SK-N-SH treated with all-trans-retinoic acid at 6 μM for 48 hours (cell line): ENCODE results near the gene C11orf52.

Experiments
- ATAC-seq: fragments of 200-7000 bp; cut with Tn5 transposase; 3 replicates; pipeline ENCODE4 v1.9.1; 2020; ENCODE audit warnings: mild to moderate bottlenecking, moderate library complexity
- ARNTL ChIP-seq: fragments of 450-650 bp; formaldehyde crosslinking; IDR thresholded peaks from 2 replicates; pipeline ENCODE4 v1.5.0; 2020; ENCODE audit warnings: low read depth, mild to moderate bottlenecking, moderate library complexity, borderline replicate concordance
- BACH2 ChIP-seq: fragments of 250-450 bp; sonication (Bioruptor Pico); IDR thresholded peaks from 2 replicates; pipeline ENCODE4 v1.9.0; 2021; ENCODE audit warnings: mild to moderate bottlenecking, borderline replicate concordance
- CSDC2 ChIP-seq: fragments of 250-450 bp; sonication (Bioruptor Pico); IDR thresholded peaks from 2 replicates; pipeline ENCODE4 v1.5.0; 2020; ENCODE audit warnings: mild to moderate bottlenecking, moderate library complexity
- ESRRG ChIP-seq: fragments of 250-450 bp; sonication (Bioruptor Pico); IDR thresholded peaks from 2 replicates; pipeline ENCODE4 v1.6.1; 2021; ENCODE audit warnings: mild to moderate bottlenecking
- GLIS3 ChIP-seq: fragments of 250-450 bp; sonication (Bioruptor Pico); IDR thresholded peaks from 2 replicates; pipeline ENCODE4 v1.5.0; 2020; ENCODE audit warnings: mild to moderate bottlenecking, moderate library complexity
- ISL1 ChIP-seq: fragments of 250-450 bp; sonication (Bioruptor Pico); IDR thresholded peaks from 2 replicates; pipeline ENCODE4 v2.1.2; 2022; ENCODE audit warnings: mild to moderate bottlenecking, moderate library complexity
- OSR1 ChIP-seq: fragments of 250-450 bp; sonication (Bioruptor Pico); IDR thresholded peaks from 2 replicates; pipeline ENCODE4 v1.8.0; 2022; ENCODE audit warnings: moderate library complexity, mild to moderate bottlenecking, inconsistent platforms
- PPARA ChIP-seq: fragments of 250-450 bp; sonication (Bioruptor Pico); IDR thresholded peaks from 2 replicates; pipeline ENCODE4 v1.5.0; 2020; ENCODE audit warnings: mild to moderate bottlenecking, borderline replicate concordance
- RARB ChIP-seq: fragments of 250-450 bp; sonication (Bioruptor Pico); IDR thresholded peaks from 2 replicates; pipeline ENCODE4 v1.8.0; 2021; ENCODE audit warnings: mild to moderate bottlenecking, moderate library complexity
- SNAI2 ChIP-seq: fragments of 250-450 bp; sonication (Bioruptor Pico); IDR thresholded peaks from 2 replicates; pipeline ENCODE4 v1.5.0; 2020; ENCODE audit warnings: mild to moderate bottlenecking, moderate library complexity
- TCF4 ChIP-seq: fragments of 250-450 bp; sonication (Bioruptor Pico); IDR thresholded peaks from 2 replicates; pipeline ENCODE4 v1.8.0; 2021; ENCODE audit warnings: mild to moderate bottlenecking, moderate library complexity, borderline replicate concordance
- TOX ChIP-seq: fragments of 250-450 bp; sonication (Bioruptor Pico); IDR thresholded peaks from 2 replicates; pipeline ENCODE4 v1.8.0; 2021; ENCODE audit warnings: mild to moderate bottlenecking, moderate library complexity, borderline replicate concordance
- ZC3H10 ChIP-seq: fragments of 250-450 bp; sonication (Bioruptor Pico); IDR thresholded peaks from 2 replicates; pipeline ENCODE4 v1.5.1; 2021; ENCODE audit warnings: mild to moderate bottlenecking, moderate library complexity
- ZFP3 ChIP-seq: fragments of 250-450 bp; sonication (Bioruptor Pico); IDR thresholded peaks from 2 replicates; pipeline ENCODE4 v1.5.0; 2020; ENCODE audit warnings: mild to moderate bottlenecking, moderate library complexity
- ZFP30 ChIP-seq: fragments of 450-650 bp; formaldehyde crosslinking; IDR thresholded peaks from 2 replicates; pipeline ENCODE4 v1.5.0; 2022; ENCODE audit warnings: mild to moderate bottlenecking, moderate library complexity
- ZNF565 ChIP-seq: fragments of 450-650 bp; formaldehyde crosslinking; conservative IDR thresholded peaks from 2 replicates; pipeline ENCODE4 v1.5.0; 2020; ENCODE audit warnings: low read depth, mild to moderate bottlenecking, moderate library complexity
- ZNF70 ChIP-seq: fragments of 450-650 bp; formaldehyde crosslinking; IDR thresholded peaks from 2 replicates; pipeline ENCODE4 v1.5.0; 2020; ENCODE audit warnings: mild to moderate bottlenecking, moderate library complexity
- ZNF8 ChIP-seq: fragments of 450-650 bp; formaldehyde crosslinking; IDR thresholded peaks from 2 replicates; pipeline ENCODE4 v1.5.0; 2020; ENCODE audit warnings: mild to moderate bottlenecking, moderate library complexity
- TF ChIP-seq, protein P1 (sequence below): fragments of 250-450 bp; sonication (Bioruptor Pico); IDR thresholded peaks from 2 replicates; pipeline ENCODE4 v1.8.0; 2020; ENCODE audit warnings: mild to moderate bottlenecking, moderate library complexity, borderline replicate concordance
- TF ChIP-seq, protein P2 (sequence below): fragments of 250-450 bp; sonication (Bioruptor Pico); IDR thresholded peaks from 2 replicates; pipeline ENCODE4 v1.8.0; 2021; ENCODE audit warnings: low read depth, mild to moderate bottlenecking, moderate library complexity, borderline replicate concordance

The C11orf52 gene

DNA sequence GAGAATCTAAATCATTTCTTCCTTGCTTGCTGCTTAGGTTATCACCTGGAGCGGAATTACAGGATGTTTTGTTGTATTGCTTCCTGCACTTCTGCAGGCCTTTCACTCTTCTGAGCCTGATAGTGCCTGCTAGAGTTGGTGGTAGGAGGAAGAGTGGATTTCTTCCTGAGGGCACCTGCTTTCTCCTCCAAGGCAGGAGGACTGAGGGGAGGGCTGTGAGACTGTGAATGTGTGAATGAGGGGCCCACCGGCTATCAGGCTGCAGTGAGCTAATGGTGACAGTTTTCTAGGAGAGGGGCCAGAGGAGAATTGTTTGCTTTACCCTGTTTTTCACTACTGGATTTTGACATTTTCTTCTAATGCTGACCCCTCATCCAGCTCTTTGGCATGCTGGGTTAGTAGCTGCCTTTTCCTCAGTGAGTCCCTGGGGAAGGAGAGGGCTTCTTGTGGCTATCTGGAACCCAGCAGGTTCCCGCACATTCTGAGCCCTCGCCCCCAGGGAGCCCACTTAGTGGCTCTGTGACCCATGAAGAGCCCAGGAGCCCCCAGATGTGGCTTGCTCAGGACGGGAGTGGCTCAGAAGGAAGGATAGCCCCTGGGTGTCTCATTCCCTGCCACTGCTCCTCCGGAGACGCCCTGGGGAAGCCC lies 57.5 kb downstream of the C11orf52 start:
- TF ChIP-seq, protein P1, sequence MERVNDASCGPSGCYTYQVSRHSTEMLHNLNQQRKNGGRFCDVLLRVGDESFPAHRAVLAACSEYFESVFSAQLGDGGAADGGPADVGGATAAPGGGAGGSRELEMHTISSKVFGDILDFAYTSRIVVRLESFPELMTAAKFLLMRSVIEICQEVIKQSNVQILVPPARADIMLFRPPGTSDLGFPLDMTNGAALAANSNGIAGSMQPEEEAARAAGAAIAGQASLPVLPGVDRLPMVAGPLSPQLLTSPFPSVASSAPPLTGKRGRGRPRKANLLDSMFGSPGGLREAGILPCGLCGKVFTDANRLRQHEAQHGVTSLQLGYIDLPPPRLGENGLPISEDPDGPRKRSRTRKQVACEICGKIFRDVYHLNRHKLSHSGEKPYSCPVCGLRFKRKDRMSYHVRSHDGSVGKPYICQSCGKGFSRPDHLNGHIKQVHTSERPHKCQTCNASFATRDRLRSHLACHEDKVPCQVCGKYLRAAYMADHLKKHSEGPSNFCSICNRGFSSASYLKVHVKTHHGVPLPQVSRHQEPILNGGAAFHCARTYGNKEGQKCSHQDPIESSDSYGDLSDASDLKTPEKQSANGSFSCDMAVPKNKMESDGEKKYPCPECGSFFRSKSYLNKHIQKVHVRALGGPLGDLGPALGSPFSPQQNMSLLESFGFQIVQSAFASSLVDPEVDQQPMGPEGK (CRISPR knock-in tag), result no peak
- TF ChIP-seq ISL1 (CRISPR knock-in tag) (no peak), BACH2 (no peak), ARNTL (CRISPR knock-in tag) (no peak), PPARA (no peak), CSDC2 (CRISPR knock-in tag) (no peak), ZNF8 (no peak), RARB (CRISPR knock-in tag) (no peak), ZFP30 (CRISPR knock-in tag) (no peak), TOX (CRISPR knock-in tag) (no peak), TCF4 (no peak), ESRRG (CRISPR knock-in tag) (no peak), SNAI2 (no peak), ZC3H10 (no peak), OSR1 (CRISPR knock-in tag) (no peak), ZFP3 (no peak), ZNF70 (CRISPR knock-in tag) (no peak), GLIS3 (CRISPR knock-in tag) (no peak), ZNF565 (CRISPR knock-in tag) (no peak)
- TF ChIP-seq, protein P2, sequence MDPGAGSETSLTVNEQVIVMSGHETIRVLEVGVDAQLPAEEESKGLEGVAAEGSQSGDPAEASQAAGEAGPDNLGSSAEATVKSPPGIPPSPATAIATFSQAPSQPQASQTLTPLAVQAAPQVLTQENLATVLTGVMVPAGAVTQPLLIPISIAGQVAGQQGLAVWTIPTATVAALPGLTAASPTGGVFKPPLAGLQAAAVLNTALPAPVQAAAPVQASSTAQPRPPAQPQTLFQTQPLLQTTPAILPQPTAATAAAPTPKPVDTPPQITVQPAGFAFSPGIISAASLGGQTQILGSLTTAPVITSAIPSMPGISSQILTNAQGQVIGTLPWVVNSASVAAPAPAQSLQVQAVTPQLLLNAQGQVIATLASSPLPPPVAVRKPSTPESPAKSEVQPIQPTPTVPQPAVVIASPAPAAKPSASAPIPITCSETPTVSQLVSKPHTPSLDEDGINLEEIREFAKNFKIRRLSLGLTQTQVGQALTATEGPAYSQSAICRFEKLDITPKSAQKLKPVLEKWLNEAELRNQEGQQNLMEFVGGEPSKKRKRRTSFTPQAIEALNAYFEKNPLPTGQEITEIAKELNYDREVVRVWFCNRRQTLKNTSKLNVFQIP, result no peak
- ATAC-seq, result no peak
